ENCODE results near the gene SIRPA. TPM values are rescaled to one million over a fixed set of nuclear protein-coding genes. Genes with fewer than 3 reads are reported as not detected.

Gene SIRPA
- total RNA-seq, 1 experiment from 2014 or later = 6.0 TPM

GRCh38 chr20:1870792-1871550 is 24.2 kb upstream of the SIRPA start:
- H3K36me3 Mint-ChIP-seq (ENCODE audit: insufficient read depth in 1 of 3, low read depth in 3 of 3) = no peaks in the 10 kb centered on the region
- no peak overlapping the region for H3K14ac ChIP-seq (ENCODE audit: insufficient read depth, low read length)

More at GRCh38 chr20:1870792-1871550, 24.2 kb upstream of the SIRPA start:
- H2BK120ac ChIP-seq (ENCODE audit: low read depth, low read length, poor library complexity, severe bottlenecking) = no peak overlapping the region
- no peak overlapping the region for H4K91ac ChIP-seq (ENCODE audit: insufficient read length, low read depth, low read length)
- no peaks in the 10 kb centered on the region for H3K79me2 ChIP-seq (ENCODE audit: insufficient read depth, low read length)
- H4K8ac ChIP-seq (replicated peaks; ENCODE audit: insufficient read length, low read depth, low read length) = no peak overlapping the region
- H2BK20ac ChIP-seq (ENCODE audit: low read depth, low read length, poor library complexity, severe bottlenecking) = no peak overlapping the region
- no peaks in the 10 kb centered on the region for H3K9me3 ChIP-seq (ENCODE audit: control insufficient read depth, low read depth, low read length)
- no peaks in the 10 kb centered on the region for H4K20me1 ChIP-seq (ENCODE audit: control insufficient read depth, insufficient read depth, insufficient read length)
- H3K27ac ChIP-seq (ENCODE audit: insufficient read length, low read depth, low read length) = no peak overlapping the region
- Mint-ChIP-seq H3K9me3 (peaks cover 0 to 4% of the 10 kb centered on the region in 2 experiments; a peak in 4 of 5 replicates), H3K4me1 (peaks cover 13 to 26% of the 10 kb centered on the region in 2 experiments), H3K27me3 (ENCODE audit: low read depth) (peaks cover 4% of the 10 kb centered on the region), H3K4me3 (no peak overlapping the region), H3K27ac (peak overlapping the region in 1 of 3 experiments; percentile 23; a peak in 1 of 7 replicates)
- H3K79me1 ChIP-seq (ENCODE audit: insufficient read depth, low read depth, low read length, poor library complexity, severe bottlenecking) = no peaks in the 10 kb centered on the region
- no peak overlapping the region for H3T11ph ChIP-seq (ENCODE audit: low read length)
- no peak overlapping the region for H3K18ac ChIP-seq (ENCODE audit: insufficient read length, low read depth, low read length)
- H3K27me3 ChIP-seq (ENCODE audit: insufficient read depth, low read length) = no peaks in the 10 kb centered on the region
- no peak overlapping the region for H4K5ac ChIP-seq (ENCODE audit: insufficient read length, low read depth, low read length)
- H3K4ac ChIP-seq (ENCODE audit: low read depth, low read length) = no peak overlapping the region
- H2BK15ac ChIP-seq (ENCODE audit: low read depth, low read length) = no peak overlapping the region
- no peak overlapping the region for H3K9ac ChIP-seq (ENCODE audit: extremely low read depth, insufficient read length, low read length)
- no peak overlapping the region for H3K23ac ChIP-seq (ENCODE audit: insufficient read length, low read depth, low read length)
- H3K4me2 ChIP-seq (ENCODE audit: insufficient read depth, insufficient read length, low read length) = no peak overlapping the region
- H2AFZ ChIP-seq (ENCODE audit: low read length) = no peak overlapping the region
- no peak overlapping the region for H3K56ac ChIP-seq (ENCODE audit: insufficient read length, low read depth, low read length)
- peaks cover 4% of the 10 kb centered on the region; the same call in 1 of the 2 replicates for H3K4me1 ChIP-seq (ENCODE audit: insufficient read depth, low read length)
- no peak overlapping the region for H2AK5ac ChIP-seq (ENCODE audit: insufficient read length, low read length)
- no peaks in the 10 kb centered on the region for H3K23me2 ChIP-seq (ENCODE audit: insufficient read length, low read depth, low read length, poor library complexity, severe bottlenecking)
- H2BK12ac ChIP-seq (ENCODE audit: insufficient read length, low read depth, low read length) = no peak overlapping the region
- WGBS (ENCODE audit: extremely low coverage, insufficient read length, low lambda C conversion rate) = no CpG with 5 or more reads among the region's 17 CpGs
- DNase-seq = no peak
- H2BK5ac ChIP-seq (ENCODE audit: insufficient read length, low read length) = no peak overlapping the region
- TF ChIP-seq CTCF (conservative IDR thresholded peaks at IDR 0.05) = no peak

Data from H9 (cell line).